H1 (cell line): ENCODE data around the gene TAMM41. TPM values are rescaled to one million over a fixed set of nuclear protein-coding genes. Genes with fewer than 3 reads are reported as not detected.
"Not testable (repeated sequence)": the region's sequence is repeated elsewhere in the genome, so short reads cannot be mapped to it uniquely, and the experiment has no call there.

Source experiments
- CTCF ChIA-PET: fragments of 300-600 bp; sonication (Branson Sonifier 250); formaldehyde crosslinking; loops from one replicate; lab custom pipeline; 2021; ENCODE audit not compliant: partially characterized antibody; lab: Charles Lee
- POLR2A ChIA-PET: fragments of 300-600 bp; sonication (Branson Sonifier 250); formaldehyde crosslinking; loops from one replicate; lab custom pipeline; 2021; ENCODE audit warnings: inconsistent platforms; ENCODE audit not compliant: partially characterized antibody; lab: Charles Lee
- DNase-seq, 2 experiments: peaks; one replicate each; pipeline versions ENCODE4 v3.0.0 to v3.0.0-alpha.2; 2010 to 2022; ENCODE audit warnings: low spot score in 2 of 2, low read depth in 1 of 2, mixed read lengths in 1 of 2
- FAIRE-seq: peaks from 2 replicates; lab custom pipeline; 2011; peaks lifted over from hg19 to GRCh38; lab: Jason Lieb, UNC
- H2AFZ ChIP-seq: 2 replicates; pipeline ENCODE4 v1.8.1; 2012; ENCODE audit warnings: low read length, inconsistent platforms
- H2AK5ac ChIP-seq: 2 replicates; pipeline ENCODE4 v1.6.1; 2013; ENCODE audit warnings: low read depth, low read length
- H2BK120ac ChIP-seq: replicated peaks from 2 replicates; pipeline ENCODE3; 2013; ENCODE audit warnings: low read depth, low read length, inconsistent platforms
- H2BK12ac ChIP-seq: 2 replicates; pipeline ENCODE4 v1.6.1; 2013; ENCODE audit warnings: low read depth, low read length
- H2BK15ac ChIP-seq: 2 replicates; pipeline ENCODE4 v1.6.1; 2013; ENCODE audit warnings: low read length
- H2BK20ac ChIP-seq: 2 replicates; pipeline ENCODE4 v1.6.1; 2013; ENCODE audit warnings: low read length
- H2BK5ac ChIP-seq: 2 replicates; pipeline ENCODE4 v1.6.1; 2013; ENCODE audit warnings: low read depth, low read length
- H3K14ac ChIP-seq: 2 replicates; pipeline ENCODE4 v1.6.1; 2013; ENCODE audit warnings: inconsistent platforms; ENCODE audit not compliant: insufficient read length
- H3K18ac ChIP-seq: 2 replicates; pipeline ENCODE4 v1.6.1; 2013; ENCODE audit warnings: low read length; ENCODE audit errors: extremely low read depth
- H3K23ac ChIP-seq: 2 replicates; pipeline ENCODE4 v1.6.1; 2013; ENCODE audit warnings: inconsistent platforms; ENCODE audit not compliant: insufficient read length
- H3K23me2 ChIP-seq: 2 replicates; pipeline ENCODE4 v1.6.1; 2013; ENCODE audit warnings: low read depth, low read length
- H3K27ac ChIP-seq: 2 replicates; pipeline ENCODE4 v1.6.1; 2011; ENCODE audit warnings: low read depth, low read length, inconsistent platforms
- H3K27me3 ChIP-seq, 4 experiments: replicated peaks in 1 of 4; 1 replicate in 1 of 4; 2 replicates in 3 of 4; pipeline versions ENCODE4 v1.6.1 to v1.8.1; 2011 to 2013; ENCODE audit warnings: low read length in 3 of 4, mild to moderate bottlenecking in 3 of 4, inconsistent platforms in 2 of 4, mixed read lengths in 2 of 4, moderate library complexity in 1 of 4; ENCODE audit not compliant: control insufficient read depth in 3 of 4, insufficient read depth in 3 of 4; ENCODE audit errors: extremely low read depth in 1 of 4
- H3K36me3 ChIP-seq, 4 experiments: 2 replicates each; pipeline versions ENCODE4 v1.6.1 to v1.8.1; 2011 to 2013; ENCODE audit warnings: mild to moderate bottlenecking in 4 of 4, low read length in 3 of 4, moderate library complexity in 2 of 4, control low read depth in 1 of 4, inconsistent platforms in 1 of 4; ENCODE audit not compliant: insufficient read depth in 4 of 4, control insufficient read depth in 2 of 4
- H3K4ac ChIP-seq: replicated peaks from 2 replicates; pipeline ENCODE3; 2013; ENCODE audit warnings: low read length, low read depth, mixed read lengths, inconsistent platforms; ENCODE audit not compliant: insufficient read length
- H3K4me1 ChIP-seq, 4 experiments: replicated peaks in 1 of 4; 1 replicate in 1 of 4; 2 replicates in 3 of 4; pipeline versions ENCODE4 v1.6.1 to v1.8.1; 2011 to 2013; ENCODE audit warnings: low read length in 3 of 4, inconsistent platforms in 2 of 4, mixed read lengths in 1 of 4; ENCODE audit not compliant: insufficient read depth in 4 of 4, control insufficient read depth in 3 of 4
- H3K4me2 ChIP-seq, 2 experiments: 2 replicates each; pipeline versions ENCODE4 v1.6.1 to v1.8.1; 2011 to 2013; ENCODE audit warnings: low read depth in 2 of 2, low read length in 2 of 2, control low read depth in 1 of 2, inconsistent platforms in 1 of 2, mild to moderate bottlenecking in 1 of 2; ENCODE audit not compliant: insufficient read depth in 1 of 2
- H3K4me3 ChIP-seq, 4 experiments: fragments of 200-600, 300-600 bp in 1 of 4; sonication (generic), shearing (Covaris generic), sonication (Bioruptor Twin) in 1 of 4; 2 replicates each; pipeline versions ENCODE4 v1.5.1 to v1.8.1; 2011 to 2016; ENCODE audit warnings: low read length in 4 of 4, low read depth in 3 of 4, control low read depth in 2 of 4, inconsistent platforms in 2 of 4, mild to moderate bottlenecking in 2 of 4, mixed read lengths in 1 of 4, moderate library complexity in 1 of 4; ENCODE audit not compliant: insufficient read depth in 2 of 4; ENCODE audit errors: extremely low read depth in 1 of 4
- H3K56ac ChIP-seq: replicated peaks from 2 replicates; pipeline ENCODE3; 2013; ENCODE audit warnings: low read depth, mild to moderate bottlenecking, mixed read lengths, low read length, inconsistent platforms; ENCODE audit not compliant: insufficient read length
- H3K79me1 ChIP-seq: 2 replicates; pipeline ENCODE4 v1.6.1; 2013; ENCODE audit warnings: low read depth, low read length, control low read depth
- H3K79me2 ChIP-seq, 2 experiments: 2 replicates each; pipeline versions ENCODE4 v1.6.1 to v1.8.1; 2012 to 2013; ENCODE audit warnings: low read length in 2 of 2, mild to moderate bottlenecking in 2 of 2, inconsistent platforms in 1 of 2; ENCODE audit not compliant: insufficient read depth in 2 of 2, control insufficient read depth in 1 of 2
- H3K9ac ChIP-seq, 4 experiments: replicated peaks in 1 of 4; 1 replicate in 1 of 4; 2 replicates in 3 of 4; pipeline versions ENCODE4 v1.6.1 to v1.8.1; 2011 to 2013; ENCODE audit warnings: low read depth in 3 of 4, low read length in 3 of 4, control low read depth in 2 of 4, mild to moderate bottlenecking in 2 of 4, moderate library complexity in 2 of 4, inconsistent platforms in 1 of 4; ENCODE audit errors: extremely low read depth in 1 of 4
- H3K9me3 ChIP-seq, 2 experiments: 2 replicates each; pipeline versions ENCODE4 v1.6.1 to v1.8.1; 2012 to 2013; ENCODE audit warnings: mild to moderate bottlenecking in 2 of 2, moderate library complexity in 2 of 2, control low read depth in 1 of 2, inconsistent platforms in 1 of 2, low read depth in 1 of 2, low read length in 1 of 2, mixed read lengths in 1 of 2; ENCODE audit not compliant: insufficient read depth in 2 of 2
- H4K20me1 ChIP-seq, 2 experiments: replicated peaks in 1 of 2; 2 replicates each; pipeline versions ENCODE3 to v1.8.1; 2011 to 2013; ENCODE audit warnings: inconsistent platforms in 2 of 2, low read length in 2 of 2, mild to moderate bottlenecking in 1 of 2; ENCODE audit not compliant: insufficient read depth in 2 of 2, control insufficient read depth in 1 of 2
- H4K5ac ChIP-seq: 2 replicates; pipeline ENCODE4 v1.6.1; 2013; ENCODE audit warnings: low read length, low read depth, mixed read lengths, inconsistent platforms; ENCODE audit not compliant: insufficient read length
- H4K8ac ChIP-seq: 2 replicates; pipeline ENCODE4 v1.8.0; 2013; ENCODE audit warnings: mild to moderate bottlenecking, moderate library complexity, low read length, inconsistent platforms; ENCODE audit not compliant: insufficient read depth; ENCODE audit errors: extremely low read depth
- H4K91ac ChIP-seq: replicated peaks from 2 replicates; pipeline ENCODE3; 2013; ENCODE audit warnings: low read length, mixed read lengths, inconsistent platforms; ENCODE audit not compliant: insufficient read length
- WGBS, 2 experiments: shearing (Covaris generic) in 1 of 2; methylation state at CpG; one replicate each; pipeline versions ENCODE4 v1.1.6 to v1.1.7; 2013 to 2015; ENCODE audit warnings: low lambda C conversion rate in 2 of 2, mixed read lengths in 2 of 2, inconsistent platforms in 1 of 2, low coverage in 1 of 2, missing lambda C conversion rate in 1 of 2; ENCODE audit not compliant: insufficient replicate concordance in 2 of 2, insufficient coverage in 1 of 2, insufficient read length in 1 of 2; ENCODE audit errors: extremely low coverage in 1 of 2, missing lambda C conversion rate in 1 of 2; 5-methylcytosine and 5-hydroxymethylcytosine counted together
- polyA plus RNA-seq, 7 experiments: library from polyadenylated mRNA; depleted of rRNA in 3 of 7; stranded (reverse) in 5 of 7; unstranded in 2 of 7; fragments of >200 nt in 5 of 7; fragments of 200-250 nt in 2 of 7; gene quantifications; 1 replicate in 5 of 7; 2 replicates in 1 of 7; 4 replicates in 1 of 7; pipeline versions ENCODE4 v1.2.1 to v1.2.3, GENCODE V29; 2011 to 2013; ENCODE audit warnings: missing spikeins in 2 of 7, mixed read lengths in 2 of 7
- total RNA-seq: library from RNA; stranded (reverse); fragmentation: NEBNext Ultra II Directional; extraction: Animal tissue kit (Norgen Biotek cat#: 25700); gene quantifications from 2 replicates; pipeline ENCODE4 v1.2.1, GENCODE V29; 2021

Gene TAMM41
- total and polyA plus RNA-seq, 2 of the 8 experiments (the other 6 are each of a cell fraction or from before 2014, with no cell fraction given), result 16.9 to 22.5 TPM

DNA sequence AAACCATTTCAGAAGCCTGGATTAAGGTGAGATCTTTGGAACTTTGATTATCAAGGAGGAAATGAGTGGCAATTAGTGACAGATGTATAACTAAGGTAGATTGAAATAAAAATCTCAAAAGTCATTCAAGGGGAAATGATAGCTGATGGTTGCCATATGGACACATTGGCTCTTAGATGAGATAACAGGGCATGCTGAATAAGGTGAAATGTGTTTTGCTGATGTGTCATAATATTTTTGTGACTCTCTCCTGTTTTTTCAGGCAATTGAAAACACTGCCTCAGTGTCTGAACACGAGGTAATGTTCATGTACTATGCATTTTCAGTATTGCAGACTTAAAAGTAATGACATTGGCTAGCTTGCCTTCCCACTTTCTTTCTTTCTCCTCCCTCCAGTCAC is 13.5 kb upstream of the TAMM41 start:
- H2AK5ac ChIP-seq, H4K91ac ChIP-seq, H3K18ac ChIP-seq, H3K4ac ChIP-seq, FAIRE-seq, H4K20me1 ChIP-seq, H4K8ac ChIP-seq, H3K27me3 ChIP-seq, H3K23ac ChIP-seq, H2AFZ ChIP-seq, H3K4me1 ChIP-seq, H3K56ac ChIP-seq, H3K9me3 ChIP-seq, DNase-seq, H3K27ac ChIP-seq, H2BK20ac ChIP-seq, H4K5ac ChIP-seq, H3K36me3 ChIP-seq, H2BK15ac ChIP-seq, H3K4me2 ChIP-seq, H3K23me2 ChIP-seq, H3K9ac ChIP-seq, H2BK5ac ChIP-seq, H3K4me3 ChIP-seq, H2BK120ac ChIP-seq, H3K79me1 ChIP-seq, H3K14ac ChIP-seq, H3K79me2 ChIP-seq, H2BK12ac ChIP-seq: not testable (repeated sequence)
- POLR2A ChIA-PET, result interaction anchor here (1.7 kb wide), 1 partner anchor 12 kb away, joined by 3 read pairs; no protein-coding TSS in a partner anchor
- CTCF ChIA-PET, result interaction anchor here (1.2 to 1.5 kb wide), 2 partner anchors 10 to 14 kb away, joined by 3 to 4 read pairs; partner anchors contain the start of gene TAMM41
- WGBS, 2 experiments, result 72% methylated on average over 1 of the region's 1 CpG; no CpG with 5 or more reads in 1 of the 2 experiments
